Vagina (tissue), 2 donors: Measurements from ENCODE around the gene SLAMF7.

Experiments
- POLR2A ChIP-seq, 2 donors: fragments of 450-650 bp; IDR thresholded peaks; one replicate each; pipeline ENCODE4 v1.6.1; 2017; ENCODE audit warnings: antibody characterized with exemption in 2 of 2, mild to moderate bottlenecking in 2 of 2, moderate library complexity in 2 of 2
- POLR2AphosphoS5 ChIP-seq, 2 donors: sonication (generic); formaldehyde crosslinking; IDR thresholded peaks; one replicate each; pipeline ENCODE4 v1.9.0; 2017; ENCODE audit warnings: antibody characterized with exemption in 2 of 2, mild to moderate bottlenecking in 2 of 2, low read depth in 1 of 2; ENCODE audit not compliant: insufficient read depth in 1 of 2
- TF ChIP-seq, protein P1 (sequence below), 3 experiments: fragments of 450-650 bp in 2 of 3; fragments of 200-600 bp in 1 of 3; sonication (generic) in 1 of 3; IDR thresholded peaks; one replicate each; pipeline ENCODE4 v1.5.1; 2017 to 2019; ENCODE audit warnings: antibody characterized with exemption in 3 of 3, mild to moderate bottlenecking in 2 of 3, moderate library complexity in 2 of 3

DNA sequence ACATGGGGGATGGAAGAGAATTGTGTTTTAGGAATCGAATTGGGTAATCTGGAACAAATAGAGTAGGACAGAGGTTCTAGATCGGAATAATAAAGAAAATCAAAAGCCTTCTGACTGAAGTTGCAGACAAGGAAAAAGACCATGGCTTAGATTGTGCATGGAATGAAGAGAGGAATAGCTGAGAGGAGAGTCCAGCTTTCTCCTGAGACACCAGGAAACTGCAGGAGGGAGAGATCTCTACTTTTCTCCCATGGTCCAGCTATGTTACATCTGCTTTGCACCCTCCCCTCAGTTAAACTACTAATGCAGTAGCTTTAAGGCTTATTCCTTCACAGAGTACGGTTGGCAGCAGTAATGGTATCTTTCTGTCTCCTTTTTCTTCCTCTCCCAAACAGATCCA is 13.4 kb downstream of the SLAMF7 start:
- TF ChIP-seq, protein P1, sequence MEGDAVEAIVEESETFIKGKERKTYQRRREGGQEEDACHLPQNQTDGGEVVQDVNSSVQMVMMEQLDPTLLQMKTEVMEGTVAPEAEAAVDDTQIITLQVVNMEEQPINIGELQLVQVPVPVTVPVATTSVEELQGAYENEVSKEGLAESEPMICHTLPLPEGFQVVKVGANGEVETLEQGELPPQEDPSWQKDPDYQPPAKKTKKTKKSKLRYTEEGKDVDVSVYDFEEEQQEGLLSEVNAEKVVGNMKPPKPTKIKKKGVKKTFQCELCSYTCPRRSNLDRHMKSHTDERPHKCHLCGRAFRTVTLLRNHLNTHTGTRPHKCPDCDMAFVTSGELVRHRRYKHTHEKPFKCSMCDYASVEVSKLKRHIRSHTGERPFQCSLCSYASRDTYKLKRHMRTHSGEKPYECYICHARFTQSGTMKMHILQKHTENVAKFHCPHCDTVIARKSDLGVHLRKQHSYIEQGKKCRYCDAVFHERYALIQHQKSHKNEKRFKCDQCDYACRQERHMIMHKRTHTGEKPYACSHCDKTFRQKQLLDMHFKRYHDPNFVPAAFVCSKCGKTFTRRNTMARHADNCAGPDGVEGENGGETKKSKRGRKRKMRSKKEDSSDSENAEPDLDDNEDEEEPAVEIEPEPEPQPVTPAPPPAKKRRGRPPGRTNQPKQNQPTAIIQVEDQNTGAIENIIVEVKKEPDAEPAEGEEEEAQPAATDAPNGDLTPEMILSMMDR (IDR thresholded peaks at IDR 0.05), result no peak
- no peak for TF ChIP-seq POLR2A (IDR thresholded peaks at IDR 0.05)
- no peak for TF ChIP-seq POLR2AphosphoS5 (IDR thresholded peaks at IDR 0.05; ENCODE audit: insufficient read depth in 1 of 2, low read depth in 1 of 2)
